ENCODE measurements around the gene CDC42BPB. TPM values are rescaled to one million over a fixed set of nuclear protein-coding genes. Genes with fewer than 3 reads are reported as not detected.

CDC42BPB gene
- total RNA-seq, 1 donor = 118 TPM

DNA sequence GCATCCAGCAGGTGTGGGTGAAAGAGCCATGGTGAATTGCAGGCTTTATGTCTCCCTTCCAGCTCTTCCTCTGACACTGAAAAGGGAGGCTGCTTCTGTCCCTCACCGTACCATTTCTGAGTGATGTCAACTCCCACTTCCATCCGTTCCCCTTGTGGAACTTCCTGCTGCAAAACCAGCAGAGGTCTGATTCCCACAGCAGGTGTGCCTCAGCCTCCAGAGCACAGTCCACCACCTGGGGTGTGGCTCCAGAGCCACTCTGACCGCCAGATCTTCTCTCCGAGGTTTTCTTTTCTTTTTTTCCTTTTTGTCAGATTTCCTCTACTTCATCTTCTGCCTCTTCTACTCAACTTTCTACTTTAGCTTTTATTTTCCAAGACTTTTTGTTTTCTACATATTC is 62.7 kb downstream of the CDC42BPB start:
- H3K9me3 ChIP-seq (ENCODE audit: low read depth, low read length) = no peaks in the 10 kb centered on the region
- no peak overlapping the region for H3K27ac ChIP-seq (ENCODE audit: low read depth, low read length)
- peaks cover 35% of the 10 kb centered on the region for H3K4me1 ChIP-seq (ENCODE audit: insufficient read depth, low read length)
- peaks cover 37% of the 10 kb centered on the region for H3K36me3 ChIP-seq (ENCODE audit: insufficient read depth, low read length)
- no peaks in the 10 kb centered on the region for H3K27me3 ChIP-seq (ENCODE audit: insufficient read depth, low read length)
- TF ChIP-seq, protein P1, sequence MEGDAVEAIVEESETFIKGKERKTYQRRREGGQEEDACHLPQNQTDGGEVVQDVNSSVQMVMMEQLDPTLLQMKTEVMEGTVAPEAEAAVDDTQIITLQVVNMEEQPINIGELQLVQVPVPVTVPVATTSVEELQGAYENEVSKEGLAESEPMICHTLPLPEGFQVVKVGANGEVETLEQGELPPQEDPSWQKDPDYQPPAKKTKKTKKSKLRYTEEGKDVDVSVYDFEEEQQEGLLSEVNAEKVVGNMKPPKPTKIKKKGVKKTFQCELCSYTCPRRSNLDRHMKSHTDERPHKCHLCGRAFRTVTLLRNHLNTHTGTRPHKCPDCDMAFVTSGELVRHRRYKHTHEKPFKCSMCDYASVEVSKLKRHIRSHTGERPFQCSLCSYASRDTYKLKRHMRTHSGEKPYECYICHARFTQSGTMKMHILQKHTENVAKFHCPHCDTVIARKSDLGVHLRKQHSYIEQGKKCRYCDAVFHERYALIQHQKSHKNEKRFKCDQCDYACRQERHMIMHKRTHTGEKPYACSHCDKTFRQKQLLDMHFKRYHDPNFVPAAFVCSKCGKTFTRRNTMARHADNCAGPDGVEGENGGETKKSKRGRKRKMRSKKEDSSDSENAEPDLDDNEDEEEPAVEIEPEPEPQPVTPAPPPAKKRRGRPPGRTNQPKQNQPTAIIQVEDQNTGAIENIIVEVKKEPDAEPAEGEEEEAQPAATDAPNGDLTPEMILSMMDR (IDR thresholded peaks at IDR 0.05; ENCODE audit: extremely low read depth, low read depth, low read length) = no peak
- H2AFZ ChIP-seq (ENCODE audit: low read length) = no peak overlapping the region
- peaks cover 72% of the 10 kb centered on the region for H3K79me2 ChIP-seq (ENCODE audit: insufficient read depth, low read length)
- H4K20me1 ChIP-seq (ENCODE audit: insufficient read depth, low read length) = peaks cover 28% of the 10 kb centered on the region
- no peak for DNase-seq (ENCODE audit: insufficient read length, low spot score, missing footprints)
- no peak overlapping the region for H3K4me2 ChIP-seq (ENCODE audit: insufficient read depth, low read length)
- H3K4me3 ChIP-seq (ENCODE audit: insufficient read depth, low read length) = no peak overlapping the region

DNA sequence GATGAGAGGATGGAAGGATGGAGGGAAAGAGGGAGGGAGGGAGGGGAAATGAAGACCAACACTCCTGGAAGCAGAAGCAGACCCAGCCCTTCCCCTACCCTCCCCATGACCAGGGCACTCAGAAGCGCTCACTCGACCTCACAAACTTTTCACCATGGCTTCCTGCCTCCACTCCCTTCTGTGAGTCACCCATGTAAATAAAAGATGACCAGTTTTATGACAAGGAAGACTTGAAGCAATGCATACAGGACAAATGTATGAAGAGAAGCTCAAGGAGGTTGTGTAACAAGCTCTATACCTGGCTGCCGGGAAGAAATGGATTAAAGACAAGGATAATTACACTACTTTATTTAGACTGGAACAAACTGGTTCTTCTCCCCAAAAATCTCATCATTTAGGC is 63.8 kb downstream of the CDC42BPB start:
- Histone ChIP-seq H3K79me2 (ENCODE audit: insufficient read depth, low read length) (peaks cover 76% of the 10 kb centered on the region), H3K27ac (ENCODE audit: low read depth, low read length) (peak overlapping the region; percentile 19), H3K27me3 (ENCODE audit: insufficient read depth, low read length) (no peaks in the 10 kb centered on the region), H3K4me2 (ENCODE audit: insufficient read depth, low read length) (no peak overlapping the region), H3K4me3 (ENCODE audit: insufficient read depth, low read length) (no peak overlapping the region), H4K20me1 (ENCODE audit: insufficient read depth, low read length) (peaks cover 20% of the 10 kb centered on the region), H3K4me1 (ENCODE audit: insufficient read depth, low read length) (peaks cover 26% of the 10 kb centered on the region), H3K9me3 (ENCODE audit: low read depth, low read length) (peaks cover under 1% of the 10 kb centered on the region), H3K36me3 (ENCODE audit: insufficient read depth, low read length) (peaks cover 41% of the 10 kb centered on the region), H2AFZ (ENCODE audit: low read length) (no peak overlapping the region)
- DNase-seq (ENCODE audit: insufficient read length, low spot score, missing footprints) = peak; percentile 88
- TF ChIP-seq, protein P1 (IDR thresholded peaks at IDR 0.05; ENCODE audit: extremely low read depth, low read depth, low read length) = no peak

DNA sequence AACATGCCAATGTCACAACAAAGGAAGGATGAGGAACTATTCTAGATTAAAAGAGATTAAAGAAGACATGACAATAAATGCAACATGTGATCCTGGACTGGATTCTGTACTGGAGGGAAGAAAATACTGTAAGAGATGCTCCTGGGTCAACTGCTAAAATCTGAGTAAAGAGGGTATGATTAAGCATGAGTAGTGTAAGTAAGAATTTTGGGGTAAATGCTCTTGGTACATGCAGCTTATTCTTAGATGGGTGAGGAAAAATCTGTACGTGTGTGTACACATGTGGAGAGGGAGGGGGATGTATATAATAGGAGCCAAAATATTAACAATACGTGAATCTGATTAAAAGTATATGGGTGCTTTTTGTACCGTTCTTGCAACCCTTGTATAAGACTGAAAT is 66.0 kb downstream of the CDC42BPB start:
- TF ChIP-seq, protein P1 (IDR thresholded peaks at IDR 0.05; ENCODE audit: extremely low read depth, low read depth, low read length) = no peak
- Histone ChIP-seq H2AFZ (ENCODE audit: low read length) (no peak overlapping the region), H3K27ac (ENCODE audit: low read depth, low read length) (no peak overlapping the region), H4K20me1 (ENCODE audit: insufficient read depth, low read length) (peaks cover 27% of the 10 kb centered on the region), H3K4me3 (ENCODE audit: insufficient read depth, low read length) (no peak overlapping the region), H3K27me3 (ENCODE audit: insufficient read depth, low read length) (no peaks in the 10 kb centered on the region), H3K4me1 (ENCODE audit: insufficient read depth, low read length) (peaks cover 27% of the 10 kb centered on the region), H3K36me3 (ENCODE audit: insufficient read depth, low read length) (peaks cover 49% of the 10 kb centered on the region), H3K79me2 (ENCODE audit: insufficient read depth, low read length) (peaks cover 80% of the 10 kb centered on the region), H3K9me3 (ENCODE audit: low read depth, low read length) (peaks cover 6% of the 10 kb centered on the region), H3K4me2 (ENCODE audit: insufficient read depth, low read length) (no peak overlapping the region)
- DNase-seq (ENCODE audit: insufficient read length, low spot score, missing footprints) = peak; percentile 38

DNA sequence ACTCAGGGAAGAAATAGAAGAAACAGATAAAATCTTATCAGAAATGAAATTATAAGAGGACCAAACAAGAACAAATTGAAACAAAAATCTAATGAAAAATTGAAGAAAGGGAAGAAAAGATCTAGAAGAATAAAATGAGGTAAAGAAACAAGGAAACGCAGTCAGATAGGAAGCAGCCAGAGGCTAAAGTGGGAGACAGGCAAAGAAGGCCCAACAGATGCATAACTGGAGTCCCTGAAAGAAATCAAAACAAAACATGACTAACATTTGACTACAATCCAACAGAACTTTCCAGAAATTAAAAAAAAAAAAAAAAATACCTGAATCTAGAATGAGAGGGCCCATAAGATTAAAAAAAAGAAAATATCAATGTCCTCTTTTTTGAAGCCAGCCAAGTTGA is 69.3 kb downstream of the CDC42BPB start:
- Histone ChIP-seq H3K4me1 (ENCODE audit: insufficient read depth, low read length) (peaks cover 17% of the 10 kb centered on the region), H3K79me2 (ENCODE audit: insufficient read depth, low read length) (peaks cover 71% of the 10 kb centered on the region), H4K20me1 (ENCODE audit: insufficient read depth, low read length) (peaks cover 29% of the 10 kb centered on the region), H2AFZ (ENCODE audit: low read length) (no peak overlapping the region), H3K36me3 (ENCODE audit: insufficient read depth, low read length) (peaks cover 58% of the 10 kb centered on the region), H3K27me3 (ENCODE audit: insufficient read depth, low read length) (no peaks in the 10 kb centered on the region), H3K9me3 (ENCODE audit: low read depth, low read length) (peaks cover 6% of the 10 kb centered on the region), H3K27ac (ENCODE audit: low read depth, low read length) (no peak overlapping the region), H3K4me2 (ENCODE audit: insufficient read depth, low read length) (no peak overlapping the region), H3K4me3 (ENCODE audit: insufficient read depth, low read length) (no peak overlapping the region)
- DNase-seq (ENCODE audit: insufficient read length, low spot score, missing footprints) = peak; percentile 27
- TF ChIP-seq, protein P1 (IDR thresholded peaks at IDR 0.05; ENCODE audit: extremely low read depth, low read depth, low read length) = no peak
